ENCODE results near the gene HLA-C. TPM values are rescaled to one million over a fixed set of nuclear protein-coding genes. Genes with fewer than 3 reads are reported as not detected.

The HLA-C gene
- total RNA-seq, 1 experiment from 2014 or later: 219 TPM

GRCh38 chr6:31249184-31249583, 22.7 kb downstream of the HLA-C start:
- ChIA-PET CTCF (no interaction called here), POLR2A (ENCODE audit: unreplicated experiment) (no interaction called here)
- H4K20me1 ChIP-seq (ENCODE audit: low read length): no peaks in the 10 kb centered on the region
- TF ChIP-seq EZH2 (IDR thresholded peaks at IDR 0.05; ENCODE audit: low read length, unreplicated experiment) (no peak), EZH2phosphoT487 (IDR thresholded peaks at IDR 0.05; ENCODE audit: borderline replicate concordance, low read length) (no peak), CTCF (conservative IDR thresholded peaks at IDR 0.05; ENCODE audit: low read depth, low read length) (no peak)
- H3K36me3 ChIP-seq (ENCODE audit: low read depth, low read length): no peaks in the 10 kb centered on the region
- no peak overlapping the region for H3K4me3 ChIP-seq (ENCODE audit: low read length)
- DNase-seq (no peak), ATAC-seq (no peak)
- H3K9me2 ChIP-seq (replicated peaks; ENCODE audit: low read length): no peaks in the 10 kb centered on the region
- no peak overlapping the region for H3K9ac ChIP-seq (ENCODE audit: low read length)
- 0 out of 2 replicates have a peak, but pooled peaks cover 4% of the 10 kb centered on the region for H3K9me3 ChIP-seq (ENCODE audit: low read length)
- no peak overlapping the region for H3K4me2 ChIP-seq (ENCODE audit: low read length)
- H3K4me1 ChIP-seq (ENCODE audit: insufficient read depth, low read length): peaks cover 16% of the 10 kb centered on the region
- no peaks in the 10 kb centered on the region for H3K27me3 ChIP-seq (ENCODE audit: low read length)
- no peak overlapping the region for H2AFZ ChIP-seq (ENCODE audit: low read length)
- intact Hi-C loops (cut with micrococcal nuclease): loop anchor here (5.0 kb wide), 1 partner anchor 47 kb away; no protein-coding TSS in a partner anchor
- H3F3A ChIP-seq (ENCODE audit: low read length, unreplicated experiment): peaks cover 4% of the 10 kb centered on the region
- BruUV-seq (replicated peaks): no TSS peak
- no peak overlapping the region for H3K27ac ChIP-seq (ENCODE audit: low read length)
- H3K79me2 ChIP-seq (ENCODE audit: low read length): no peaks in the 10 kb centered on the region

GRCh38 chr6:31247813-31248212, 24.1 kb downstream of the HLA-C start:
- ATAC-seq: no peak
- no peak overlapping the region for H3K27ac ChIP-seq (ENCODE audit: low read length)
- ChIA-PET CTCF (no interaction called here), POLR2A (ENCODE audit: unreplicated experiment) (no interaction called here)
- no TSS peak for BruUV-seq (replicated peaks)
- TF ChIP-seq EZH2 (IDR thresholded peaks at IDR 0.05; ENCODE audit: low read length, unreplicated experiment): no peak
- no peak for TF ChIP-seq CTCF (conservative IDR thresholded peaks at IDR 0.05; ENCODE audit: low read depth, low read length)
- no peak for TF ChIP-seq EZH2phosphoT487 (IDR thresholded peaks at IDR 0.05; ENCODE audit: borderline replicate concordance, low read length)
- no peaks in the 10 kb centered on the region for H3K79me2 ChIP-seq (ENCODE audit: low read length)
- H3K4me3 ChIP-seq (ENCODE audit: low read length): no peak overlapping the region
- H2AFZ ChIP-seq (ENCODE audit: low read length): no peak overlapping the region
- H3K9me3 ChIP-seq (ENCODE audit: low read length): 0 out of 2 replicates have a peak, but pooled peaks cover 4% of the 10 kb centered on the region
- no peaks in the 10 kb centered on the region for H3K27me3 ChIP-seq (ENCODE audit: low read length)
- H3K4me1 ChIP-seq (ENCODE audit: insufficient read depth, low read length): peaks cover 22% of the 10 kb centered on the region
- no peak for DNase-seq
- no peak overlapping the region for H3K4me2 ChIP-seq (ENCODE audit: low read length)
- H4K20me1 ChIP-seq (ENCODE audit: low read length): no peaks in the 10 kb centered on the region
- no peaks in the 10 kb centered on the region for H3K36me3 ChIP-seq (ENCODE audit: low read depth, low read length)
- intact Hi-C loops (cut with micrococcal nuclease): loop anchor here (5.0 kb wide), 1 partner anchor 46 kb away; no protein-coding TSS in a partner anchor
- H3F3A ChIP-seq (ENCODE audit: low read length, unreplicated experiment): peaks cover 4% of the 10 kb centered on the region
- H3K9me2 ChIP-seq (replicated peaks; ENCODE audit: low read length): no peaks in the 10 kb centered on the region
- H3K9ac ChIP-seq (ENCODE audit: low read length): no peak overlapping the region

- no peaks in the 10 kb centered on the region for H3K27me3 ChIP-seq (ENCODE audit: low read length)
- CTCF ChIA-PET: no interaction called here
- H3K9me2 ChIP-seq (replicated peaks; ENCODE audit: low read length): no peaks in the 10 kb centered on the region
- TF ChIP-seq EZH2phosphoT487 (IDR thresholded peaks at IDR 0.05; ENCODE audit: borderline replicate concordance, low read length) (no peak), EZH2 (IDR thresholded peaks at IDR 0.05; ENCODE audit: low read length, unreplicated experiment) (no peak), CTCF (conservative IDR thresholded peaks at IDR 0.05; ENCODE audit: low read depth, low read length) (no peak)
- no peak overlapping the region for H2AFZ ChIP-seq (ENCODE audit: low read length)
- H3K4me1 ChIP-seq (ENCODE audit: insufficient read depth, low read length): peaks cover 22% of the 10 kb centered on the region
- 0 out of 2 replicates have a peak, but pooled peaks cover 4% of the 10 kb centered on the region for H3K9me3 ChIP-seq (ENCODE audit: low read length)
- H3K9ac ChIP-seq (ENCODE audit: low read length): no peak overlapping the region
- DNase-seq: peak; percentile 95
- POLR2A ChIA-PET (ENCODE audit: unreplicated experiment): interaction anchor here (1.0 kb wide), 1 partner anchor 24 kb away, joined by 18 read pairs; no protein-coding TSS in a partner anchor
- no peaks in the 10 kb centered on the region for H4K20me1 ChIP-seq (ENCODE audit: low read length)
- intact Hi-C loops (cut with micrococcal nuclease): loop anchor here (5.0 kb wide), 1 partner anchor 44 kb away; no protein-coding TSS in a partner anchor
- H3K36me3 ChIP-seq (ENCODE audit: low read depth, low read length): no peaks in the 10 kb centered on the region
- no peak overlapping the region for H3K4me3 ChIP-seq (ENCODE audit: low read length)
- H3K4me2 ChIP-seq (ENCODE audit: low read length): peak overlapping the region; percentile 56
- peak overlapping the region; percentile 57 for H3K27ac ChIP-seq (ENCODE audit: low read length)
- peaks cover 4% of the 10 kb centered on the region for H3F3A ChIP-seq (ENCODE audit: low read length, unreplicated experiment)
- peak; percentile 100 for ATAC-seq
- H3K79me2 ChIP-seq (ENCODE audit: low read length): no peaks in the 10 kb centered on the region
- BruUV-seq (replicated peaks): no TSS peak
Observed at GRCh38 chr6:31246051-31246521, 25.8 kb downstream of the HLA-C start.

Measured in PC-3 (cell line).